AG20443 (cell line): Measurements from ENCODE around the gene POU4F2.

Experiments
- DNase-seq: peaks from one replicate; pipeline ENCODE4 v3.0.0; 2012; ENCODE audit warnings: low spot score, mixed read lengths

The POU4F2 gene

GRCh38 chr4:146638786-146639505, at the start of gene POU4F2:
POU4F2 (plus strand) TSS chr4:146638893; CDS start chr4:146639141, 248 bp downstream.
- DNase-seq, result peak; percentile 62

GRCh38 chr4:146590801-146591200, 47.9 kb upstream of the POU4F2 start:
- DNase-seq, result no peak

GRCh38 chr4:146592019-146592418, 46.7 kb upstream of the POU4F2 start:
- DNase-seq, result peak; percentile 11

GRCh38 chr4:146632770-146633470, 5.8 kb upstream of the POU4F2 start:
- no peak for DNase-seq

GRCh38 chr4:146633471-146633800, 5.3 kb upstream of the POU4F2 start:
- no peak for DNase-seq

- no peak for DNase-seq
Observed at GRCh38 chr4:146634825-146635224, 3.9 kb upstream of the POU4F2 start.

- no peak for DNase-seq
Observed at GRCh38 chr4:146637621-146638332, 916 bp upstream of the POU4F2 start.

GRCh38 chr4:146638333-146638785, 334 bp upstream of the POU4F2 start:
- no peak for DNase-seq

GRCh38 chr4:146639506-146639932, 826 bp downstream of the POU4F2 start:
- no peak for DNase-seq

GRCh38 chr4:146640021-146640464, 1.4 kb downstream of the POU4F2 start:
- DNase-seq, result no peak

GRCh38 chr4:146640465-146641061, 1.9 kb downstream of the POU4F2 start:
- DNase-seq, result no peak

GRCh38 chr4:146641762-146642161, 3.1 kb downstream of the POU4F2 start:
- DNase-seq, result no peak

GRCh38 chr4:146643812-146644401, 5.2 kb downstream of the POU4F2 start:
- no peak for DNase-seq

GRCh38 chr4:146645921-146646320, 7.2 kb downstream of the POU4F2 start:
- DNase-seq, result no peak

- DNase-seq, result no peak
Observed at GRCh38 chr4:146646593-146647325, 8.1 kb downstream of the POU4F2 start.

- no peak for DNase-seq
Observed at GRCh38 chr4:146647615-146648460, 9.1 kb downstream of the POU4F2 start.

- DNase-seq, result no peak
Observed at GRCh38 chr4:146648461-146648783, 9.7 kb downstream of the POU4F2 start.

GRCh38 chr4:146649232-146649631, 10.5 kb downstream of the POU4F2 start:
- no peak for DNase-seq

GRCh38 chr4:146650034-146650433, 11.3 kb downstream of the POU4F2 start:
- DNase-seq, result no peak

GRCh38 chr4:146654687-146655520, 16.2 kb downstream of the POU4F2 start:
- DNase-seq, result peak; percentile 62
